GM12874 (cell line): ENCODE measurements around the gene TEAD4.

Source experiments
- CTCF ChIP-seq: IDR thresholded peaks from 2 replicates; pipeline ENCODE4 v1.5.1; 2011; ENCODE audit warnings: low read depth, mild to moderate bottlenecking, control low read depth, low read length, moderate library complexity; ENCODE audit not compliant: insufficient read depth

Gene TEAD4

GRCh38 chr12:3076730-3077571 lies 117.8 kb downstream of the TEAD4 start, which contains the start of gene TSPAN9:
TSS of gene TSPAN9 (plus strand) at chr12:3077379. CDS start at chr12:3201194, 123,815 bp downstream.
- TF ChIP-seq CTCF, result no peak

GRCh38 chr12:3077572-3078081 lies 118.4 kb downstream of the TEAD4 start:
- no peak for TF ChIP-seq CTCF

- TF ChIP-seq CTCF, result no peak
Observed at GRCh38 chr12:3078086-3078820, 119.1 kb downstream of the TEAD4 start.

- TF ChIP-seq CTCF, result no peak
Observed at GRCh38 chr12:3081091-3081490, 121.9 kb downstream of the TEAD4 start.

- TF ChIP-seq CTCF, result no peak
Observed at GRCh38 chr12:3081886-3082285, 122.7 kb downstream of the TEAD4 start.

GRCh38 chr12:3083241-3083920 lies 124.2 kb downstream of the TEAD4 start:
- no peak for TF ChIP-seq CTCF

GRCh38 chr12:3083921-3084347 lies 124.7 kb downstream of the TEAD4 start:
- TF ChIP-seq CTCF, result no peak
